HG03064 (cell line): ENCODE measurements around the gene AZIN2.
"Not testable (repeated sequence)": the region's sequence is repeated elsewhere in the genome, so short reads cannot be mapped to it uniquely, and the experiment has no call there.

Source experiments
- ATAC-seq: cut with Tn5 transposase; IDR thresholded peaks from one replicate; pipeline ENCODE4 v1.9.1; 2021; ENCODE audit warnings: low read depth; ENCODE audit not compliant: unreplicated experiment

AZIN2 gene

DNA sequence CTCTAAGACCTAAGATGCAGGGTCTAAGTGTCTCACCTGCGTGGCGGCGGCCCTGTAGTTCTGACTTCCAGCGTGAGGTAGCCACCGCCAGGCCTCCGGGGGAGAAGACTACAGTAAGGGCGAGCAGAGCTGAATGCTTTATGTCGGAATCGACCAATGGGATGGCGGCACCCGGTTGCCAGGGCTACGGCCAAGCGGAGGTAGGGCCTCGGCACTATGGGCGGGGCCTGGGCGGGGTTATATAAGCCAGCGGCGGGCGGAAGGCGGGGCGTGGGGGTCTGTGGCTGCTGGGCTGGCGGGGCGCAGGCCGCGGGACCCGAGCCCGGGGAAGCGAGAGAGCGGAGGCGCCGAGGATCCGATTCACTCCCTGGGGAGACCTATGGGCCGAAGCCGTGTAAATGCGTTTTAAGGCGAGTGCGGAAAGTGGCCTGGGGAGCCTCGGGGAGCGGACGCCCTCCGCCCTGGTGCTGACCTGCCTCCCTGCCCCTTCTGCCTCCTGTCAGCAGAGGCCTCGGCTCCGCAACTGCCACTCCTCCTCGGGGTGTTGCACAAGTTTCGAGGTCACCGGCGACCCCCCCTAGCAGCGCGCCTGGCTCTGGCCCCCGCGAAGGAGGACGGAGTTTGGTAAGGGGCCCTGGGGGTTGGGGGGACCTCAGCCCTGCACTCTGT, at the start of gene AZIN2:
Gene AZIN2 (plus strand): TSS at position 269 of the 669 bp plus-strand sequence. CDS start 1,097 bp downstream, outside the sequence.
- ATAC-seq: peak; percentile 79

DNA sequence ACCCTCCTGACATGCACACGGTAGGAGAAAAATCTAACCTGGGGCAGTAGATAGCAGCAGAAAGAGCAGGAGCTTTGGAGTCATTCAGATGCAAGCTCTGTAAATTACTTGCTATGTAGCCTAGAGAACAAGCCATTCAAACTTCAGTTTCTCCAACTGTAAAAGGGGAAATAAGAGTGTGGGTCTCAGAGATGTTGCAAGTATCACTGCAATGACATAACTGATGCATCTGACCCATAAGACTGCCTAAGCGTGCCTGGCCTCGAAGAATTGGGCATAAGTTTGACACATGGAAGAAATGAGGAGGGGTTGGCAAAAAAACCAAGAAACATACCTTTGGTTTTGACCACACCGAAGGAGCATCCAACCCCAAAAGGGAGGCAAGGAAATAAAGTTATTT, 49.4 kb upstream of the AZIN2 start:
- no peak for ATAC-seq

DNA sequence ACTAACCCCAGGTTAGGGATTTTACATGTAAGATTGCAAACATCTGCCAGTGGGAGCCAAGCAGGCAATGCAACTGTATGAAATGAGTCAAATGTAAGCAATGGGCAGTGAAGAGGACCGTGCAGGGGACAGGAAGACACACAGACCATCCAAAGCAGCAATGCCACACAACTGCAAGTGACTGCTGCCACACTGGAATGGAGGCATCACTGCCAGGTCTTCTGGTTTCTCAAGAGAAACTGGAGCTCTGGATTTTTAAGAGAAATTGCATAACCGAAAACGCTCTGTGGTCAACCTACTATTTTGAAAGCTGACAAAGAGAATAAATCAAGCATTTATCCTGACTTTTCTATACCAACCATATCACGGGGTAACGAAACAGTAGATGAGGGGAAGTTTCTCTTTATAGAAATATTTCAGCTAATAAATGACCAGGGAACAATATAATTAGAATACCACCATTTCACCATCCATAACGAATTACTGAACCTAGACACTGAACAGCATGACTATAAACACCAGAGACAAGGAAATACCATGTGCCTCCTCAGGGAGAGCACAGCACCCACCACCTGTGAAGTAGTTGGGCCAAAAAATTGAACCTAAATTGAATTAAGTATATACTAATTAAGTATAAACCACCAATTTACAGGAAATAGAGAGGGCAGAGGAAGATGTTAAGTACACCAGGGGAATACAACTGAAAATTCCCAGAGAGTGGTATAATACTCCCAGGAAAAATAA, 48.7 kb upstream of the AZIN2 start:
- ATAC-seq: no peak

DNA sequence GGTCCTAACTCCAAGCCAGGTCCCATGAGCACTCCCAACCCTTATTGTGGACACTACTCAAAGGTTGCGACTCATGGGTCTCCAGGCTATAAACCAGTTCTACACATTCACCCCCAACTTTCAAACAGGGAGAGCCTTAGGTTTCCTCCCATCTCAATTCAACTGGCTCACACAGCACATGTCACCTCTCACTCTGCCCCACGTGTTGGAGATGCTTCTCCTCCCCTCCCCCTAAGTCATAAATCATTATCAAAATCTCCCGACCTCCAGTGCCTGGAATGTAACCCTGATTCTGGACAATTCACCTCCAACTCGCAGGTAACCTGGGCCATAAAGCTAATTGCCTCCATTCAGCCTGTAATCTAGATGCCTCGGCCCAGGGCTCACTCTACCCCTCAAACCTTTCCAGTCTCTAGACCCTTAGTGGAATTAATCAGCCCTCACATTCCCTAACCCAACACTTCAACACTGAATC, 44.9 kb upstream of the AZIN2 start:
- ATAC-seq: no peak

DNA sequence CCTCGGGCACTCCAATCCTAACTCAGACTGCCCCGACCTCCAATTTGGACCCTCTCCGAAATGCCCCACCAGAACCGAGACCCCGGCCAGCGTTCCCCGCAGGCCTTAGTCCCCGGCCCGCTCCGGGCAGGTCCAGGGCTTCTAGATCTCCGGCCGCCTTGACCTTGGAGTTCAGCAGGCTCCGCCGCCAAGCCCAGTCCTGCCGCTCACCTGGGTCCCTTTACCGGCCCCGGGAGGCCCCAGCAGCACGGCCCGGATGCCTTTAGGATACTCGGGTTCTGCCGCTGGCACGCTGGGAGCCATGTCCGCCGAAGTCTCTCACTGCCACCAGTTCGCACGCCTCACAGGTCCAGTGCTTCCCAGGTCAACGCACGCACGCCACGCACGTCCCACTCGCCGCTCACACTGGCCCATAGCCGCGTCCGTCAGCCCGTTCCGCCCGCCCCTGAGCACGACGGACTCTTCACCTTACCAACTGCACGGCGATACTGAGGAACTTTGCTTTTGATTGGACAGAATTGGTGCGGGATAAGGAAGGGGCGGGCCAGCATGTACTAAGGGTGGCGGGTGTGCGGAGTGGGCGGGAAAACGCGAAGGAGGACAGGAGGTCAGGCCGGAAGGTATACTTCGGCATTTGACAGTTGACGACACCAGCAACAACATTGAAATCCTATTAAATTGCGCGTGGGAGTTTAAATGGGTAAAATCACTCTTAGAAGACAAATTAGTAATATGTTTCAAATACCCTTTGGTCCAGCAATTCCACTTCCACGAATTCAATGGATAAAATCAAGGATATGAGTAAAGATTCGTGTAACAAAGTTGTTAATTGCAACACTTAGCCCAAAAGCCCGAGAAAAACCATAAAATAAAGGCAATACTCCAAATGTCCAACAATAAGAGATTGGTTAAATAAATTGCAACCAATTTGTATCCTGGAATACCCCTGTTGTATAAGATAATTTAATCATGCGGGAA, 44.1 kb upstream of the AZIN2 start, which contains the start of gene AK2:
Gene AK2 (minus strand): TSS at position 358 of the 978 bp plus-strand sequence. CDS start 55 bp downstream, at position 303.
- peak; percentile 99 for ATAC-seq

DNA sequence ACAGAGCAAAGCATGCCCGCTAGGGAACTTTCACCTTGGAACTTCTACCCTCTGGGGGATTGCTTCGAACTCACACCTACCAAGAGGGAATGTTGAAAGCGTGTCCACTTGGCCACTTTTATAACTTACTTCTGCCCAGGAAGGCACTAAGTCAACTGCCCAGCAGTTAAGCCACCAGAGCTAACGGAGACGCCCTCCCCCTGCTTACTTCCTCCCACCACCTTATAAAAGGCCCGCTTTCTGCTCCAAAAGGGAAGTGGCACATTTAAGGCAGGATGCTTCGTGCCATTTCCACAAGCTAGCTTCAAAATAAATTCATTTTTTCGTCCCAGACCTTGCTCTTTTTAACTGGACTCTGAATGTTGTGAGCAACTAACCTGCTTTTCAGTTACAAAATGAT, 41.1 kb upstream of the AZIN2 start:
- ATAC-seq: no peak

DNA sequence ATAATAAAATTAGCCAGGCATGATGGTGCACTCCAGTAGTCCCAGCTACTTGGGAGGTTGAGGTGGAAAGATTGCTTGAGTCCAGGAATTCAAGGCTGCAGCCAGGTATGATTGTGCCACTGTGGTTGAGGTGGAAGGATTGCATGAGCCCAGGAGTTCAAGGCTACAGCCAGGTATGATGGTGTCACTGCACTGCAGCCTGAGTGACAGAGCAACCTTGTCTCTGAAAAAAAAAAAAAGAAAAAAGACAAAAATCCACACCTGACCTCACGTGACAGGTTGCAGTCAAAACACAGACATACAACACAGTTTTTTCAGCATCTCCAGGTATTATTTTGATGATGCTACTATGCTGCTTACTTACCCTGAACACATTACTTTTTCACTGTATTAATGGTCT, 39.9 kb upstream of the AZIN2 start:
- no peak for ATAC-seq

DNA sequence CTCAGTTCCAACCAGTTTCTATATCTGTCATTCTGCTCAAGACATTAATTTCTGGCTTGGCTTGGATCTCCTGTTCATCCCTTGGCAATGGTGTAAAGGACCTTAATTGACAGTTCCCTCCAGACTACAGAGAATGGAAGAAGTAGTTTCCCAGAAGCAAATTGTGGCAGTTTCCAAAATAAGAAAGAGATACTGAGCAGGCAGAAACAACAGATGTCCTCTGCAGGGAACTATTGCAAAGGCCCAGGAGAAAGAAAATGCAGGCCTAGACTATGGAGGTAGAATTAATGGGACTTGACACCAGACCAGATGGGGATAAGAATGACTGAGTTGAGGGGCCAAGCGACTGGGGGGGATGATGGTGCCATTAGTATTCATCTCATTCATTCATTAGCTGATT, 38.1 kb upstream of the AZIN2 start:
- ATAC-seq: no peak

DNA sequence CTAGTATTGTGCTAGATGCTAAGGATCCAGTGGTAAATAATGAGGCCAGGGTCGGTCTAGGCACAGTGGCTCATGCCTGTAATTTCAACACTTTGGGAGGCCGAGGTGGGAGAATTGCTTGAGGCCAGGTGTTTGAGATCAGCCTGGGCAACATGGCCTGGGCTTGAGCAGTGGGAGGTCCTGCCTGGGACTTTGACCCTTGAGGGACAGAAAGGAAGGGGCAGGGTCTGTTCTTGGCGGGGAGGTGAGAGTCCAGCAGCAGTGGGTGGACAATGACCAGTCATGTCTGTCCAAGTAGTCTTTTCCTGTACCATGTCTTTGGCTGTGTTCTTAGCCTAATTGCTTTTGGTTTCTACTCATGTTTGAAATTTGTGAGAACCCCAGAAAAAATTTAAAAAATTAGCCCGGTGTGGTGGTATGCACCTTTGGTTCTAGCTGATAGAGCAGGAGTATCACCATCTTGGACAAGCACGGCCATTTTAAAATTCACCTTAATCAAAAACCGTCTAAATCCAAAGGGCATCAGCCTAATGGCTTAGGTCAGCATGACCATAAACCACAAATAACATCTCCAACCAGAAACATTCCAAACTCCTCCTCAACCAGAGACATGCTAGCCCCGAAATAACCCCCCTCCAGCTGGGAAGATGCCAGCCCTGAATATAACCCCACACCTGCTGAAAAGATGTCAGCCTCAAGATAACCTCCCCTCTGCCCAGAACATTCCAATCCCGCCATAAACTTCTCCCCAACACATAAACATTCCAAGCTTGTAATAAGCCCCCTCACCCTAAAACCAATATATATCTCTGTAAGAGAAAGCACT, 37.5 kb upstream of the AZIN2 start:
- no peak for ATAC-seq

DNA sequence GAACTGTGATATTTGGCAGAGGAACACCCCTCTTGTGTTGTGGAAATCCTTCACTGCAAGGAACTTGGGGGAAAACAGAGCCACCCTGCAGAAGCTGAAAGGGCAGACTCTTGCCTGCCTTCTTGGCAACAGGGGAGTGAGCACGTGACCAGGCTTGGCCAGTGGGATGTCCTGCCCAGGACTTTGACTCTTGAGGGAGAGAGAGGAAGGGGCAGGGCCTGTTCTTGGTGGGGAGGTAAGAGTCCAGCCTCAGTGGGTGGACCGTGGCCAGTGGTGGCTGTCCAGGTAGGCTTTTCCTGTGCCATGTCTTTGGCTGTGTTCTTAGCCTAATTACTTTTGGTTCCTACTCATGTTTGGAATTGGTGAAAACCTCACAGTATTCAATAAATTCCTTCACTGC, 35.7 kb upstream of the AZIN2 start:
- no peak for ATAC-seq

DNA sequence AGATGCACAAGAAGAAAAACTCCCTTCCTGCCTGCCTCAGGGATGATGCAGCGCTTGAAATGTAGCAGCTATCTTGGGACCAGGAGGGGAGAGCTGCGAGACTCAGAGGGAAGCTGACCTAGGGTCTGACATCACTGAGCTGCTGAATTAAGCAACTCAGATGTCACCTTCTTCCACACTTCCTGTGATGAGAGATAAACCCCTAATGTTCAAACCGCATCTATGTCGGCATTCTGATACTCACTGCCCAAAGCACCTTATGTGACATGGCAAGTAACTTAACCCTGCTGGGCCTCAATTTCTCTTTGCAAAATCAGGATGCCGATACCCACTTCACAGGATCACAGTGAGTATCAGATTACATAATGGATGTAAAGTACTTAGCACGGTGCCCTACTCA, 35.1 kb upstream of the AZIN2 start:
- no peak for ATAC-seq

DNA sequence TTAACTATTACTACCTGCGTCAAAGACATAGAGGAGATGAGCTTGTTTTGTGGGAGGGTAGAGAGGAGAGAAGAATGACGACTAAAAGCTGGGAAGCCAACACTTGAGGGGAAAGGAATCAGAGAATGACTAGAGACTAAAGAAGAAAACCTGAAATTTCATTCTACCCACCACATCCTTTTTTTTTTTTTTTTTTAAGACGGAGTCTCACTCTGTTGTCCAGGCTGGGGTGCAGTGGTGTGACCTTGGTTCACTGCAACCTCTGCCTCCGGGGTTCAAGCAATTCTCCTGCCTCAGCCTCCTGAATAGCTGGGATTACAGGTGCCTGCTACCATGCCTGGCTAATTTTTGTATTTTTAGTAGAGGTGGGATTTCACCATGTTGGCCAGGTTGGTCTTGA, 34.7 kb upstream of the AZIN2 start:
- ATAC-seq: not testable (repeated sequence)

DNA sequence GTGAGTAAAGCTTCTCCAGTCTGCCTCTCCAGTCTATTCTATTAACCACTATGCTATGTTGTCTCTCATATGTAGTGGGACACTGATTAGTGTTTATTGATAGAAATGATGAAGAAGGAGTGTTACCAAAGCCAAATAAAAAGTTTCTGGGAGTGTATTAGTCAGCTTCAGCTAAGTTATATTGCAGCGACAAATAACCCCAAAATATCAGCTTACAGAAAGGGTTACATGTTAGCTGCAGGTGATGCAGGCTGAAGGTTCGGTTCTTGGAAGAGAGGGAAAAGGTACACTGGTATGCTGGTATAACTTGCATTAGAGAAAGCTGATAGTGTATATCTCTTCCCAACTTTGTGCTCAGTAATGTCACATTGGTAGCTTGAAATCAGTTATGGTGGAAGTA, 33.7 kb upstream of the AZIN2 start:
- no peak for ATAC-seq

DNA sequence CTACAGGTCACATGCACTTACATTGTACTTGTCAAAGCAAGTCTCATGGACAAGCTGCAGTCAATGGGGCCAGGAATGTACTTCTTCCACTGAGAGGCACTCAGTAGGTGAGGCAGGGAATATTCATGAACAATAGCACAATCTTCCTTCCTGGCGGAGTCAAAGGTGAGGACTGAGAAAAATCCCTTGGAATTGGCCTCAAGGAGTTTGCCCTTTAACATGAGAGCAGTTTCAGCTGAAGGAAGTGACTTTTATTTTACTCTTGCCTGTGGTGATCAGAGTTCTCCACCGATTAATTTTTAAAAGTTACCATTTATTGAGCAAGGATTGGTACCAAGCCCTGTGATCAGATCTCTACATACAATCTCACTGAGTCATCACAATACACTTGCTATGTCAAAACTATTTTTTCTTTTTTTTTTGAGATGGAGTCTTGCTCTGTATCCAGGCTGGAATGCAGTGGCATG, 33.1 kb upstream of the AZIN2 start:
- no peak for ATAC-seq

DNA sequence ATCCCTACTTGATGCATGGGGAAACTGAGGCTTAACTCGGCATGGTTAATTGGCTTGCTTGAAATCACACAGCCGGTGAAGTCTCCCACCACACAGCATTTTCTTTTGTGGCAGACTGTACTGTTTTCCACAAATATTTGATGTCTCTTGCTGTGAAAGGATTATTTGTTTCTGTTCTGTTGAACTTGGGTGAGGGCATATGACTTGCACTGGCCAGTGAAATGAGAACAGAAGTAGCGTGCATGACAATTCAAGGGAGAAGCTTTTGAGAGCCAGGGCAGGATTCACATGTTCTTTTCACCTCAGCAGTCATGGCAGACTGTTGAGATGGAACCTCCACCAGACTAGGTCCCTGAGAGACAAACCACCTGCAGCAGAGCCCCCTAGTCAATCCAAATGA, 32.5 kb upstream of the AZIN2 start:
- no peak for ATAC-seq

DNA sequence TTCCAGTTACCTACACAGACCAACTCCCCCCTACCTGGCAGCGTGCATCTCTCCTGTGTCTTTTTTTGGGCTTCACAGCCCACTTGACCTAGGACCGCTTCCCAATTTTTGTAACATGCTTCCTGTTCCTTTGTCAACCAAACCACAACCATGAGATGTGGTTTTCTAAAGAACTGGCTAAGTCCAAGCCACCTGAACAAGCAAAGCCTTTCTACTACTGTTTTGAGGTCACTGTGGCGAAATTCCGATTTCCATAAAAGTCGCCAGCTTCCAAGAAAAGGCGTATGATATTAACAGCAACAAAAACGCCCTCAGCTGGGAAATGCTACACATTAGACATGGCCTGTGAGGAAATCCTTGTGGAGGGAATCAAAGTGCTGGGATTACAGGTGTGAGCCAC, 31.6 kb upstream of the AZIN2 start:
- ATAC-seq: no peak

DNA sequence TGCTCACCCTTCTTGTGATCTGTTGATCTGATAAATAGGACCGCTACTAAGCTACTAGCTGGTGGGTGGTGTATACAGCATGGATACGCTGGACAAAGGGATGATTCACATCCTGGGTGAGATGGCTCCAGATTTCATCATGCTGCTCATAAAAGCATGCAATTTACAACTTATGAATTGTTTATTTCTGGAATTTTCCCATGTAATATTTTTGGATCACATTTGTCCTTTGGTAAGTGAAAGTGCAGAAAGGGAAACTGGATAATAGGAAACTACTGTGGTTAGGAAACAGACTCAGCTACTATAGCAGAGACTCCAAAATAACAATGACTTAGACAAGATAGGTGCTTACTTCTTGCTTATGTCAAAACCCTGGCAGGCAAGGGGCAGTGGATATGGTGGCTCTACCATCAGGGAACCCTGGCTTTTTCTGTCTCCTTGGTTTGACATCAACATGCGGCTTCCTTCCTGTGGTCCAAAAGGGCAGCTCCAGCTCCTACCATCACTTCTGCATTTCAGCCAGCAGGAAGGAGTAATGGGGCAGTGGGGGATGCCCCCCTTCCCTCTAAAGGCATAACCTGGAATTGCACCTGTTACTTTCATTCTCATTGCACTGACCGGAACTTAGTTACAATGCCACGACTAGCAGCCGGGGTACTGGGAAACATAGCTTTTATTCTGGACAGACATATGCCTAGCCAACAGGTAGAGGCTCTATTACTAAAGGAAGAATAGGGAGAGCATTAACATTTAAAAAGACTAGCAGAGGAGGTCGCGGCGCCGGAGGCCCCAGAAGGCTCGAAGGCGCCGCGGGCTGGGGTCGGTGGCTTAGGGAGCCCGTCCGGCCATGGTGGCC, 30.5 kb upstream of the AZIN2 start:
- ATAC-seq: no peak

DNA sequence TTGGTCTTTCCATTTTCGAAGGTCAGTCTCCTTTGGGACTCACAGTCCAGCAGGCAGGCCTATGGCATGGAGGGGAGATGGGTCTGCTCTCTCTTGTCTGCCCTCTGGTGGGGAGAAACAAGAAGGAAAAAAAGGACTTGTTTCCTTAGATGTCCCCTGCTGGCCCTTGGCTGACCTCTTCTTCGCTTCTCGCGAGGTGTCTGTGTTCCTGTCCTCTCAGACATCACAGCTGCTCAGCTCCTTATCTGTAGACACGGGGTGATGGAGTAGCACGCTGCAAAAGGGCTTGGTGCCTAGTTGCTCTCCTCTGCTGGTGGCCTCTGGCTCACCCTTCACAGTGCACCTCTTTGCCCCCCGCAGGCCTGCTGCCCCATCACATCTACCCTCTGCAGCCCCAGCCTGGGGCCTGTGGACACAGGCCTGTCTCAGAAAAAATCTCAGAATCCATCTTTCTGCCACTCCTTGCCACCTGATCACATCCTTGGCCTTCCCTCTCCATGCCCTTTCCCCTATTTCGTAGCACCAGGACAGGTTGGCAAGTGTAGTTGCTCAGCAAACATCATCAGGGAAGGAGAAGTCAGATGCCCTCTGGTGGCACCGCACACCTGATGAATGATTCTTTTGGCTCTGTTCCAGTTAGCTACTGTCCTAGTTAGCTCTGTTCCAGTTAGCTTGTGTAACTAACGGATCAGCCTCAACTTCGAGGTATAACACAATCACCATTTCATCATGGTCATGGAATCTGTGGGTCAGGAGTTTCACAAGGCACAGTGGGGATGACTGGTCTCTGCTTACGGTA, 25.5 kb upstream of the AZIN2 start:
- no peak for ATAC-seq
